HL-60 (cell line): Measurements from ENCODE around the gene OR52A1.

Source experiments
- DNase-seq, 2 experiments: peaks; one replicate each; pipeline ENCODE4 v3.0.0-alpha.2; 2010 to 2020; ENCODE audit warnings: low read depth in 1 of 2, low spot score in 1 of 2
- H3K27ac ChIP-seq: fragments of 250-450 bp; sonication (Bioruptor Pico); replicated peaks from 2 replicates; pipeline ENCODE4 v1.5.1; 2020; ENCODE audit warnings: mild to moderate bottlenecking, moderate library complexity
- H3K27me3 ChIP-seq: fragments of 250-450 bp; sonication (Bioruptor Pico); 2 replicates; pipeline ENCODE4 v1.5.1; 2021; ENCODE audit warnings: mild to moderate bottlenecking, moderate library complexity; ENCODE audit not compliant: insufficient read depth, poor library complexity, severe bottlenecking
- H3K4me3 ChIP-seq: replicated peaks from 2 replicates; pipeline ENCODE4 v1.5.1; 2011; ENCODE audit warnings: mild to moderate bottlenecking, control low read depth, low read length; ENCODE audit not compliant: insufficient read depth
- GABPA ChIP-seq: IDR thresholded peaks from 2 replicates; pipeline ENCODE4 v1.6.1; 2012; ENCODE audit warnings: low read depth
- POLR2AphosphoS5 ChIP-seq: IDR thresholded peaks from 2 replicates; pipeline ENCODE4 v1.6.1; 2012; ENCODE audit warnings: low read depth
- SPI1 ChIP-seq: IDR thresholded peaks from 2 replicates; pipeline ENCODE4 v1.6.1; 2012; ENCODE audit warnings: low read depth, mild to moderate bottlenecking, borderline replicate concordance
- TF ChIP-seq, protein P1 (sequence below): IDR thresholded peaks from one replicate; pipeline ENCODE4 v1.5.1; 2011; ENCODE audit warnings: low read length, control low read depth, inconsistent platforms; ENCODE audit not compliant: insufficient read depth
- TF ChIP-seq, protein P2 (sequence below): IDR thresholded peaks from 2 replicates; pipeline ENCODE4 v1.6.1; 2012; ENCODE audit warnings: low read depth; ENCODE audit not compliant: insufficient replicate concordance

The OR52A1 gene

DNA sequence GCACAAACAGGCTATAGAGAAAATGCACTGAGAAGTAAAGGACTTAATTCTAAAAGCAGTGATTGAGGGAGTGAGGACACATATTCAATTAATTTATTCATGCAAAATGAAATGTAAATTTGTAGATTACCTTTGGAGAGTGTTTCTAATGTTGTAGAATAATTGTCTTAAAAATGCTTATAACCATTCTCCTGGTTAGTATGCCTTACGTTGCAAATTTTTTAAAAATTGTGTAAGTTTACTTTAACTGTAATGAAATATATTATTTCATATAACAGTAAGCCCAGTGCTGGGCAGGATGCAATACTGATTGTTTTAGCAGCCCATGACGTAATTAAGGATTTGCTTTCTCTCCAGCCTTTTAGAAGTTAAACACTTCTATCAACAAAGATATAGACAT, 58.5 kb downstream of the OR52A1 start:
- Histone ChIP-seq H3K4me3 (no peak overlapping the region), H3K27me3 (peaks cover 4% of the 10 kb centered on the region), H3K27ac (no peak overlapping the region)
- DNase-seq = no peak
- TF ChIP-seq, protein P1, sequence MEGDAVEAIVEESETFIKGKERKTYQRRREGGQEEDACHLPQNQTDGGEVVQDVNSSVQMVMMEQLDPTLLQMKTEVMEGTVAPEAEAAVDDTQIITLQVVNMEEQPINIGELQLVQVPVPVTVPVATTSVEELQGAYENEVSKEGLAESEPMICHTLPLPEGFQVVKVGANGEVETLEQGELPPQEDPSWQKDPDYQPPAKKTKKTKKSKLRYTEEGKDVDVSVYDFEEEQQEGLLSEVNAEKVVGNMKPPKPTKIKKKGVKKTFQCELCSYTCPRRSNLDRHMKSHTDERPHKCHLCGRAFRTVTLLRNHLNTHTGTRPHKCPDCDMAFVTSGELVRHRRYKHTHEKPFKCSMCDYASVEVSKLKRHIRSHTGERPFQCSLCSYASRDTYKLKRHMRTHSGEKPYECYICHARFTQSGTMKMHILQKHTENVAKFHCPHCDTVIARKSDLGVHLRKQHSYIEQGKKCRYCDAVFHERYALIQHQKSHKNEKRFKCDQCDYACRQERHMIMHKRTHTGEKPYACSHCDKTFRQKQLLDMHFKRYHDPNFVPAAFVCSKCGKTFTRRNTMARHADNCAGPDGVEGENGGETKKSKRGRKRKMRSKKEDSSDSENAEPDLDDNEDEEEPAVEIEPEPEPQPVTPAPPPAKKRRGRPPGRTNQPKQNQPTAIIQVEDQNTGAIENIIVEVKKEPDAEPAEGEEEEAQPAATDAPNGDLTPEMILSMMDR = no peak
- TF ChIP-seq SPI1 (no peak), GABPA (no peak), POLR2AphosphoS5 (no peak)
- TF ChIP-seq, protein P2, sequence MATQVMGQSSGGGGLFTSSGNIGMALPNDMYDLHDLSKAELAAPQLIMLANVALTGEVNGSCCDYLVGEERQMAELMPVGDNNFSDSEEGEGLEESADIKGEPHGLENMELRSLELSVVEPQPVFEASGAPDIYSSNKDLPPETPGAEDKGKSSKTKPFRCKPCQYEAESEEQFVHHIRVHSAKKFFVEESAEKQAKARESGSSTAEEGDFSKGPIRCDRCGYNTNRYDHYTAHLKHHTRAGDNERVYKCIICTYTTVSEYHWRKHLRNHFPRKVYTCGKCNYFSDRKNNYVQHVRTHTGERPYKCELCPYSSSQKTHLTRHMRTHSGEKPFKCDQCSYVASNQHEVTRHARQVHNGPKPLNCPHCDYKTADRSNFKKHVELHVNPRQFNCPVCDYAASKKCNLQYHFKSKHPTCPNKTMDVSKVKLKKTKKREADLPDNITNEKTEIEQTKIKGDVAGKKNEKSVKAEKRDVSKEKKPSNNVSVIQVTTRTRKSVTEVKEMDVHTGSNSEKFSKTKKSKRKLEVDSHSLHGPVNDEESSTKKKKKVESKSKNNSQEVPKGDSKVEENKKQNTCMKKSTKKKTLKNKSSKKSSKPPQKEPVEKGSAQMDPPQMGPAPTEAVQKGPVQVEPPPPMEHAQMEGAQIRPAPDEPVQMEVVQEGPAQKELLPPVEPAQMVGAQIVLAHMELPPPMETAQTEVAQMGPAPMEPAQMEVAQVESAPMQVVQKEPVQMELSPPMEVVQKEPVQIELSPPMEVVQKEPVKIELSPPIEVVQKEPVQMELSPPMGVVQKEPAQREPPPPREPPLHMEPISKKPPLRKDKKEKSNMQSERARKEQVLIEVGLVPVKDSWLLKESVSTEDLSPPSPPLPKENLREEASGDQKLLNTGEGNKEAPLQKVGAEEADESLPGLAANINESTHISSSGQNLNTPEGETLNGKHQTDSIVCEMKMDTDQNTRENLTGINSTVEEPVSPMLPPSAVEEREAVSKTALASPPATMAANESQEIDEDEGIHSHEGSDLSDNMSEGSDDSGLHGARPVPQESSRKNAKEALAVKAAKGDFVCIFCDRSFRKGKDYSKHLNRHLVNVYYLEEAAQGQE = no peak
